KOPT-K1 (cell line): ENCODE results near the gene MEST.
A peak's percentile ranks its signal among the peaks of the same experiment; 100 is the strongest.
"Not testable (repeated sequence)": the region's sequence is repeated elsewhere in the genome, so short reads cannot be mapped to it uniquely, and the experiment has no call there.

ENCODE experiments used
- H3K27ac ChIP-seq: fragments of 200-600 bp; sonication (generic); 2 replicates; pipeline ENCODE4 v1.5.1; 2016; ENCODE audit warnings: antibody characterized with exemption, mild to moderate bottlenecking, low read depth, low read length; ENCODE audit not compliant: poor library complexity, severe bottlenecking
- H3K36me3 ChIP-seq: fragments of 200-600 bp; sonication (generic); 2 replicates; pipeline ENCODE4 v1.5.1; 2017; ENCODE audit warnings: antibody characterized with exemption, mild to moderate bottlenecking, low read length, moderate library complexity; ENCODE audit not compliant: insufficient read depth
- H3K9me3 ChIP-seq: fragments of 200-600 bp; sonication (generic); 2 replicates; pipeline ENCODE4 v1.5.1; 2017; ENCODE audit warnings: antibody characterized with exemption, low read length, mild to moderate bottlenecking; ENCODE audit not compliant: insufficient read depth, poor library complexity, severe bottlenecking

Gene MEST

GRCh38 chr7:130492523-130493274 lies 814 bp downstream of the MEST start:
- H3K9me3 ChIP-seq, result peaks cover 36% of the 10 kb centered on the region
- no peaks in the 10 kb centered on the region for H3K36me3 ChIP-seq
- no peak overlapping the region for H3K27ac ChIP-seq

- Histone ChIP-seq H3K36me3 (no peaks in the 10 kb centered on the region), H3K9me3 (peaks cover 36% of the 10 kb centered on the region), H3K27ac (no peak overlapping the region)
Measured at GRCh38 chr7:130493275-130493873, 1.5 kb downstream of the MEST start.

- peaks cover 36% of the 10 kb centered on the region for H3K9me3 ChIP-seq
- no peak overlapping the region for H3K27ac ChIP-seq
- H3K36me3 ChIP-seq, result no peaks in the 10 kb centered on the region
Measured at GRCh38 chr7:130494431-130494858, 2.6 kb downstream of the MEST start.

- H3K27ac ChIP-seq, result no peak overlapping the region
- H3K36me3 ChIP-seq, result peaks cover 20% of the 10 kb centered on the region
- no peaks in the 10 kb centered on the region for H3K9me3 ChIP-seq
Measured at GRCh38 chr7:130500463-130500862, 8.6 kb downstream of the MEST start.

GRCh38 chr7:130500910-130501309 lies 9.0 kb downstream of the MEST start:
- Histone ChIP-seq H3K36me3 (peaks cover 20% of the 10 kb centered on the region), H3K27ac (no peak overlapping the region), H3K9me3 (no peaks in the 10 kb centered on the region)

GRCh38 chr7:130505753-130506152 lies 13.9 kb downstream of the MEST start:
- Histone ChIP-seq H3K9me3 (no peaks in the 10 kb centered on the region), H3K27ac (no peak overlapping the region), H3K36me3 (peaks cover 33% of the 10 kb centered on the region)

GRCh38 chr7:130506358-130506757 lies 14.5 kb downstream of the MEST start:
- H3K27ac ChIP-seq, result no peak overlapping the region
- H3K36me3 ChIP-seq, result peaks cover 33% of the 10 kb centered on the region
- no peaks in the 10 kb centered on the region for H3K9me3 ChIP-seq

- H3K36me3 ChIP-seq, H3K9me3 ChIP-seq, H3K27ac ChIP-seq: not testable (repeated sequence)
Measured at GRCh38 chr7:130512038-130512437, 20.2 kb downstream of the MEST start.

GRCh38 chr7:130513447-130513846 lies 21.6 kb downstream of the MEST start:
- no peaks in the 10 kb centered on the region for H3K9me3 ChIP-seq
- H3K36me3 ChIP-seq, result no peaks in the 10 kb centered on the region
- no peak overlapping the region for H3K27ac ChIP-seq

- Histone ChIP-seq H3K9me3 (no peaks in the 10 kb centered on the region), H3K36me3 (no peaks in the 10 kb centered on the region), H3K27ac (no peak overlapping the region)
Measured at GRCh38 chr7:130515315-130516040, 23.6 kb downstream of the MEST start.

GRCh38 chr7:130521258-130521951 lies 29.5 kb downstream of the MEST start:
- Histone ChIP-seq H3K27ac (no peak overlapping the region), H3K36me3 (no peaks in the 10 kb centered on the region), H3K9me3 (no peaks in the 10 kb centered on the region)

- H3K9me3 ChIP-seq, H3K36me3 ChIP-seq: not testable (repeated sequence)
- H3K27ac ChIP-seq, result peak overlapping the region; percentile 11
Measured at GRCh38 chr7:130523519-130524125, 31.7 kb downstream of the MEST start.

GRCh38 chr7:130524628-130525027 lies 32.7 kb downstream of the MEST start:
- Histone ChIP-seq H3K36me3 (no peaks in the 10 kb centered on the region), H3K27ac (no peak overlapping the region), H3K9me3 (no peaks in the 10 kb centered on the region)

GRCh38 chr7:130527752-130528355 lies 36.0 kb downstream of the MEST start:
- H3K36me3 ChIP-seq, H3K9me3 ChIP-seq: not testable (repeated sequence)
- H3K27ac ChIP-seq, result peak overlapping the region; percentile 33
